ENCODE measurements around the gene DENND5B.
"Not testable (repeated sequence)": the region's sequence is repeated elsewhere in the genome, so short reads cannot be mapped to it uniquely, and the experiment has no call there.

DENND5B gene

DNA sequence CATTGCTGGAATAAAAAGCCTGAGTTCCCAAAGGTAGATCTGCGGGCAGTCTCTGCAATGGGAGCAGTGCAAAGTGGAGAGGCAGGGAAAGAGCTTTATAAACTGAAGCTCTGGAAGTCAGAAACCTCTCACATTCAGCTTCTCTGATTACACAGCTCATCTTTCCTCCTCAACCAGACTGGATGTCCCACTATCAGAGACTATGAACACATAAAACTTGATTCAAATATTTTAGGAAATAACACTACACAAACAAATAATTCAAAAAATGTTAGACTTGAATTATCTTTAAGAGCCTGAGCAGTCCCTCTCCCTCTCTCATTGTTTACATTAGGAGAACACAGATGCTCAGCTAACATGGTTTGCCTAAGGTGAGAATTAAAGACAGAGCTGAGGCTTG is 72.9 kb downstream of the DENND5B start:
- Mint-ChIP-seq H3K36me3 (ENCODE audit: low read depth) (no peaks in the 10 kb centered on the region), H3K9me3 (no peaks in the 10 kb centered on the region), H3K27ac (no peak overlapping the region), H3K4me3 (no peak overlapping the region), H3K27me3 (ENCODE audit: low read depth) (peaks cover 7% of the 10 kb centered on the region), H3K4me1 (ENCODE audit: low read depth) (no peaks in the 10 kb centered on the region)

GRCh38 chr12:31516702-31517101 is 74.2 kb downstream of the DENND5B start:
- Mint-ChIP-seq H3K27me3 (ENCODE audit: low read depth) (peaks cover 7% of the 10 kb centered on the region), H3K27ac (no peak overlapping the region), H3K9me3 (no peaks in the 10 kb centered on the region), H3K4me3 (no peak overlapping the region), H3K36me3 (ENCODE audit: low read depth) (no peaks in the 10 kb centered on the region), H3K4me1 (ENCODE audit: low read depth) (no peaks in the 10 kb centered on the region)

GRCh38 chr12:31514912-31515311 is 76.0 kb downstream of the DENND5B start:
- Mint-ChIP-seq H3K27me3 (ENCODE audit: low read depth) (peaks cover 7% of the 10 kb centered on the region), H3K27ac (no peak overlapping the region), H3K4me1 (ENCODE audit: low read depth) (no peaks in the 10 kb centered on the region), H3K4me3 (no peak overlapping the region), H3K9me3 (no peaks in the 10 kb centered on the region), H3K36me3 (ENCODE audit: low read depth) (no peaks in the 10 kb centered on the region)

DNA sequence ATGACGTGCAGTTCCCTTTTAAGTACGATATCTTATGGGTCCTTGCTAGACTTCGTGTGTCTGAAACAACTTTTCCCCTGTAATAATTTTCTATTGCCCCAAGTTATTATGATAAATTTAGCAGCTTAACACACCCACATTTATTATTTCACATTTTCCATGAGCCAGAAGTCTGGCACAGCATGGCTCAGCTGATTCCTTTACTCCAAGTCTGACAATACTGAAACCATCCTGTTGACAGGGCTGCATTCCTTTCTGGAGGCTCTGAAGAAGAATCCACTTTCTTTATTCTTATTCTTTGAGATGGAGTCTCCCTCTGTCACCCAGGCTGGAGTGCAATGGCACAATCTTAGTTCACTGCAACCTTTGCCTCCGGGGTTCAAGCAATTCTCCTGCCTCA is 80.9 kb downstream of the DENND5B start:
- Mint-ChIP-seq H3K4me1 (ENCODE audit: low read depth) (no peaks in the 10 kb centered on the region), H3K9me3 (no peaks in the 10 kb centered on the region), H3K27me3 (ENCODE audit: low read depth) (no peaks in the 10 kb centered on the region), H3K4me3 (no peak overlapping the region), H3K27ac (no peak overlapping the region), H3K36me3 (ENCODE audit: low read depth) (no peaks in the 10 kb centered on the region)

DNA sequence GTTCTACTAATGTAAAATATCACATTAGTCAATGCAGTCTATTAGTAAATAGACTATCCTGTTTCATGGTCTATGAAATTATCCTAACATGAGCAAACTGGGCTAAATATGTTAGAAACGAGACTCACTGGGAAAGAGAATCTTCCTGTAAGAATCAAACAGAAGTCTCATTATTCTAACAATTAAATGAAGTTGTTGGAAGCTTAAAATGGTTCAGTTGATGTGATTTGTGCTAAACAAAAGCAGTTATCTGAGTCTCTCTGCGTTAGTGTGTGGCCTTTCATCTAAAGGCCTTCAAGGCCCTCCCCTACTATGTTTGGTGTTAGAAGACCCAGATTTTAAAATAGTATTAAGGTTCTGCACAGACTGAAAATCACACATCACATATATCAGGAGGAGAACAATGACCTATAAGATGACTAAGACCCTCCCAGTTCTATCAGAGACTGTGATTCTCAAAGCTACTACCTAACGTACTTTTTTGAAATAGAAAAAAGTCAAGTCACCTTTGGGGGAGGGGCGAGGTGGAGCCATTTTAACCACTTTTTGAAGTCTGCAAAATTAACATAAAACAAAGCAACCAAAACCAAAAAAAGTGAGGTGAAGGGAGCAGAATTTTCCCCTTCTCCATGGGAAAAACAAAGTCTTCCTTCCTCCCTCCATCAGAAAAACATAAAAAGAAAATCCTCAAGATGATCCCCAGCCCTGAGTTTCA is 82.3 kb downstream of the DENND5B start:
- Mint-ChIP-seq H3K4me1 (ENCODE audit: low read depth) (no peaks in the 10 kb centered on the region), H3K27ac (no peak overlapping the region), H3K36me3 (ENCODE audit: low read depth) (no peaks in the 10 kb centered on the region), H3K9me3 (no peaks in the 10 kb centered on the region), H3K4me3 (no peak overlapping the region), H3K27me3 (ENCODE audit: low read depth) (no peaks in the 10 kb centered on the region)

DNA sequence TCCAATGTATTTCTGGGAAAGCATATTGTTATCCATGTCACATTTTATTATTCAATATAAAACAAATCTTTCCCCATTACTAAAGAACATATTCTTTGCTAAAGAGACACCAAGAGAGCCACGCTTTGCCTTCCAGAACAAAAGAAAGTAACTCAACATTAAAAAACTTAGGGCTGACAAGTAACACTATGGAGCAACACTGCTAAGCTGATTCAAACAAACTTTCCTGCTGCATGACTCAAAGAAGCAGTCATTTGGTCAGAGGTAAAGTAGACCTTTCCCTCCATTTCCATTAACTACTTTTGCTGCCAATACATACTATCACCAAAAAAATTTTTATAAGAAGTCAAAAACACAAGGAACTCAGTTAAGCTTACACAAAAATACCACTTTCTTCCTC is 83.0 kb downstream of the DENND5B start:
- Mint-ChIP-seq H3K27me3 (ENCODE audit: low read depth) (no peaks in the 10 kb centered on the region), H3K27ac (no peak overlapping the region), H3K36me3 (ENCODE audit: low read depth) (no peaks in the 10 kb centered on the region), H3K4me1 (ENCODE audit: low read depth) (no peaks in the 10 kb centered on the region), H3K9me3 (no peaks in the 10 kb centered on the region), H3K4me3 (no peak overlapping the region)

GRCh38 chr12:31506515-31507306 is 84.2 kb downstream of the DENND5B start:
- no peak overlapping the region for H3K4me3 Mint-ChIP-seq

GRCh38 chr12:31504625-31505222 is 86.2 kb downstream of the DENND5B start:
- H3K27ac Mint-ChIP-seq, result no peak overlapping the region
- no peaks in the 10 kb centered on the region for H3K36me3 Mint-ChIP-seq (ENCODE audit: low read depth)
- H3K4me1 Mint-ChIP-seq (ENCODE audit: low read depth), result no peaks in the 10 kb centered on the region

More at GRCh38 chr12:31506515-31507306, 84.2 kb downstream of the DENND5B start:
- no peak overlapping the region for H3K27ac Mint-ChIP-seq
- H3K36me3 Mint-ChIP-seq (ENCODE audit: low read depth), result no peaks in the 10 kb centered on the region
- no peaks in the 10 kb centered on the region for H3K27me3 Mint-ChIP-seq (ENCODE audit: low read depth)
- H3K4me1 Mint-ChIP-seq (ENCODE audit: low read depth), result no peaks in the 10 kb centered on the region
- no peaks in the 10 kb centered on the region for H3K9me3 Mint-ChIP-seq

GRCh38 chr12:31501014-31501413 is 89.9 kb downstream of the DENND5B start:
- H3K4me3 Mint-ChIP-seq; H3K4me1 Mint-ChIP-seq (ENCODE audit: low read depth); H3K36me3 Mint-ChIP-seq (ENCODE audit: low read depth); H3K27ac Mint-ChIP-seq; H3K9me3 Mint-ChIP-seq; H3K27me3 Mint-ChIP-seq (ENCODE audit: low read depth): not testable (repeated sequence)

More at GRCh38 chr12:31504625-31505222, 86.2 kb downstream of the DENND5B start:
- Mint-ChIP-seq H3K4me3 (no peak overlapping the region), H3K27me3 (ENCODE audit: low read depth) (no peaks in the 10 kb centered on the region), H3K9me3 (no peaks in the 10 kb centered on the region)

DNA sequence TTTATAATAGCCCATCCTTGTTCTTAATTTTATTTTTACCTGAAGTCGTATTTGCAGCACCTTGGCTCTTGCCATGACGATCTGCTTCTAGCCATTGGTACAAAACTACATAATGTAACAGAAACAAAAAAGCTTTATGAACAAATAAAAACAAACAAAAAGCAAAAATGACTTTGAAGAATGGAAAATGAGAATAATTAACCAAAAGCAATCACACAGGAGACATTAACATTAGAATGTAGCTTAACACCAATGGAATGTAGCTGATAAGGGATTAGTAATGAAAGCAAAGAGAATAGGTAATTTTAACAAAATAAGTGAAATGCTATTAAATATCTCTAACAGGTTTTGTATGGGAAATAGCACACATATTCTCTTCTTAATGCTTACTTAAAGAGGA is 91.4 kb downstream of the DENND5B start:
- Mint-ChIP-seq H3K27ac (no peak overlapping the region), H3K4me3 (no peak overlapping the region), H3K4me1 (ENCODE audit: low read depth) (no peaks in the 10 kb centered on the region), H3K9me3 (no peaks in the 10 kb centered on the region), H3K36me3 (ENCODE audit: low read depth) (no peaks in the 10 kb centered on the region), H3K27me3 (ENCODE audit: low read depth) (peaks cover 6% of the 10 kb centered on the region)

- H3K27ac Mint-ChIP-seq, result no peak overlapping the region
- H3K9me3 Mint-ChIP-seq, result no peaks in the 10 kb centered on the region
- H3K27me3 Mint-ChIP-seq (ENCODE audit: low read depth), result peaks cover 6% of the 10 kb centered on the region
- H3K4me1 Mint-ChIP-seq (ENCODE audit: low read depth), result no peaks in the 10 kb centered on the region
- H3K4me3 Mint-ChIP-seq, result no peak overlapping the region
- no peaks in the 10 kb centered on the region for H3K36me3 Mint-ChIP-seq (ENCODE audit: low read depth)
Observed at GRCh38 chr12:31498424-31498823, 92.5 kb downstream of the DENND5B start.

DNA sequence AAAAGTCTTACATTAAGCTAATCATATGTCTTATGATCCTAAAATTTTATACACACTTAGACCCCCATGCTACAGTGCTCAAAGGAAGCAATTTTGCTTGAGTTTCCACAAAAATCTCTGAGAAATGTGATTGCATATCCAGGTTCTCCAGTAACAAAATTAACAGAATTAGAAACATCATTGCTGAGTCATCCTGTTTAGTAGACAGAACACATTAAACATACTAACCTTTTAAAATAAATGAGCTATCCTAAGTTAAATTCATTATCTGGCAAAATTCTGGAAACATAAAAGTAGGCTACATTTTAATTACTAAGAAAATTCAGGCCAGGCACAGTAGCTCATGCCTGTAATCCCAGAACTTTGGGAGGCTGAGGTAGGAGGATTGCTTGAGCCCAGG is 94.7 kb downstream of the DENND5B start:
- no peaks in the 10 kb centered on the region for H3K36me3 Mint-ChIP-seq (ENCODE audit: low read depth)
- no peaks in the 10 kb centered on the region for H3K9me3 Mint-ChIP-seq
- H3K4me1 Mint-ChIP-seq (ENCODE audit: low read depth), result no peaks in the 10 kb centered on the region
- H3K4me3 Mint-ChIP-seq, result no peak overlapping the region
- H3K27me3 Mint-ChIP-seq (ENCODE audit: low read depth), result peaks cover 6% of the 10 kb centered on the region
- no peak overlapping the region for H3K27ac Mint-ChIP-seq

DNA sequence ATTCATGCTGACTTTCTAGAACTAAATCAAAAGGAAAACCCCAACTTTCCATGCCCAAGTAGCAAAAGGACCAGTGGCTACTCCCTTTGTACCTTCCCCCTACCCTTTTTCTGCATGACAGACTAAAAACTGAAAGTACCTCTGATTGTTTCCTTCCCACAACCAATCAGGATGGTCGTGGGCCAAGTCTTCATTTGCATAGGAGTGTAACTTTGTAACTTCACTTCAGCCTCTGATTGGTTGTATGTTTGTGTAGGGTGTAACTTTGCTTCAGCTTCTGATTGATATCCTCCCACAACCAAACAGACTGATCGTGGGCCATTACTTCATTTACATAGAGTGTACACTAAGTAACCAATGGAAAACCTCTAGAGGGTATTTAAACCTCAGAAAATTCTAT is 96.5 kb downstream of the DENND5B start:
- no peaks in the 10 kb centered on the region for H3K4me1 Mint-ChIP-seq (ENCODE audit: low read depth)
- H3K36me3 Mint-ChIP-seq (ENCODE audit: low read depth), result no peaks in the 10 kb centered on the region
- H3K9me3 Mint-ChIP-seq, result no peaks in the 10 kb centered on the region
- no peak overlapping the region for H3K27ac Mint-ChIP-seq
- H3K4me3 Mint-ChIP-seq, result no peak overlapping the region
- peaks cover 10% of the 10 kb centered on the region for H3K27me3 Mint-ChIP-seq (ENCODE audit: low read depth)

GRCh38 chr12:31492599-31493196 is 98.2 kb downstream of the DENND5B start:
- Mint-ChIP-seq H3K9me3 (no peaks in the 10 kb centered on the region), H3K4me3 (no peak overlapping the region), H3K27ac (no peak overlapping the region)

More at GRCh38 chr12:31492599-31493196, 98.2 kb downstream of the DENND5B start:
- Mint-ChIP-seq H3K4me1 (ENCODE audit: low read depth) (no peaks in the 10 kb centered on the region), H3K27me3 (ENCODE audit: low read depth) (peaks cover 5% of the 10 kb centered on the region), H3K36me3 (ENCODE audit: low read depth) (no peaks in the 10 kb centered on the region)

Data from T-helper 1 cell treated with Interleukin-12 subunit alpha and Interleukin-12 subunit beta and Interleukin-4 antibody, amounts not matched to agents 30 μg/mL and 1 μg/mL, for 36 hours (primary cell).